ENCODE results near the gene FLOT2. TPM values are rescaled to one million over a fixed set of nuclear protein-coding genes. Genes with fewer than 3 reads are reported as not detected.
"Not testable (repeated sequence)": the region's sequence is repeated elsewhere in the genome, so short reads cannot be mapped to it uniquely, and the experiment has no call there.

FLOT2 gene
- total RNA-seq, 1 donor from 2014 or later: 77.3 TPM

DNA sequence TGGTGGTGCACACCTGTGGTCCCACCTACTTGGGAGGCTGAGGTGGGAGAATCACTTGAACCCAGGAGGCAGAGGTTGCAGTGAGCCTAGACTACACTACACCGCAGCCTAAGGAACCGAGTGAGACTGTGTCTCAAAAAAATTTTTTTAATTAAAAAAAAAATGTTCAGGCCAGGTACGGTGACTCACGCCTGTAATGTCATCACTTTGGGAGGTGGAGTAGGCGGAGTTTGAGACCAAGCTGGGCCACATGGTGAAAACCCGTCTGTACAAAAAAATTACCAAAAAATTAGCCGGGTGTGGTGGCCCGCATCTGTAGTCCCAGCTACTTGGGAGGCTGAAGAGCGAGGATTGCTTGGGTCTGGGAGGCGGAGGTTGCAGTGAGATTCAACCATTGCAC is 51.3 kb downstream of the FLOT2 start:
- DNase-seq (ENCODE audit: low read depth, low spot score): no peak

DNA sequence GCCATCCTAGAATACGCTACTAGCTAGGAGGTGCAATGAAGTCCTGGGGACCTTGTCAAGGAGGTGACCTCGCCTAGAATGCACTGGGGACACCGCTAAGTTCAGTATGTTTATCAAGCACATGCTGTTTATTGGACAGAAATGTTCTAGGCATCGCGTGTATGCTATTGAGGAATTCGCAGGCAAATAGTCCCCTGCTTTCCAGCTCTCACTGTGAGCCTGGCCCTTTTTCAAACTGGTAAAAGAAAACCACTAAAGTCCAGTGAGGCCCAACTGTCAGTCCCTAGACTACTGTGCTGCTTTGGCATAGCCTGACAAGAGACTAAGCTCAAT is 53.8 kb downstream of the FLOT2 start:
- no peak for DNase-seq (ENCODE audit: low read depth, low spot score)

DNA sequence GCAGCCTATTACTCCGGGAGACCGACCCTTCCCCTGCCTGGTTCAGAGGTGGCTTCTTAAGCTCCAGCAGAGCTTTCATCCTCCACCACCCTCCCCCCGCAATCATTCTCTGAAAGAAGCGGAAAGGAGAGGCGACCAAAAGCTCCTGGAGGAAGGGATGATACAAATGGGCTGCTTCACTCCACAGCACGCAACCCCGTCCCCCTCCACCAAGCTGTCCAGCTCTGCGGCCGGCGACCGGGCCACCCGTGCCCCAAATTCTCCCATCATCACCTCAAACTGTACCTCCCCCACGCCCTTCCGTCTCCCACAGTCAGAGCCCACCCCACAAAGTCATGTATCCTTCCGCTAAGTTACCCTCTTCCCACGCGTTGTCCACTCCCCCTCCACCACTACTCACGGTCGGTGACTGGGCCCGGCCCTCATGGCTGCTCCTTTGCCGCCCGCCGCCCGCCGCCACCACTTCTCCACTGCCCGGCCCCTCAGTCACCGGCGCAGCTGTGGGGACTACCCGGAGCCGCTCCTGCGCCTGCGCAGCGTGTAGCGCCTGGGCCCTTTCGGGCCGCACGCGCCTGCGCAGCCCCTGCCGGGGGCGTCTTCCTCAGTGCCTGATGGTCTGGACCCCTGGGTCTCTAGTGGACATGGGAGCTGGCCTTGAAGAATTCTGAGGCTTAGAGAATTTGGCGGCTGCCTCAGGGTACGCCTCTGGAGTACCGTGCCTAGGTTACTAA is 55.1 kb downstream of the FLOT2 start, which contains the start of gene FAM222B:
FAM222B (minus strand) TSS at position 509 of the 731 bp plus-strand sequence. CDS start 76,123 bp downstream, outside the sequence.
- DNase-seq (ENCODE audit: low read depth, low spot score): peak; percentile 36

DNA sequence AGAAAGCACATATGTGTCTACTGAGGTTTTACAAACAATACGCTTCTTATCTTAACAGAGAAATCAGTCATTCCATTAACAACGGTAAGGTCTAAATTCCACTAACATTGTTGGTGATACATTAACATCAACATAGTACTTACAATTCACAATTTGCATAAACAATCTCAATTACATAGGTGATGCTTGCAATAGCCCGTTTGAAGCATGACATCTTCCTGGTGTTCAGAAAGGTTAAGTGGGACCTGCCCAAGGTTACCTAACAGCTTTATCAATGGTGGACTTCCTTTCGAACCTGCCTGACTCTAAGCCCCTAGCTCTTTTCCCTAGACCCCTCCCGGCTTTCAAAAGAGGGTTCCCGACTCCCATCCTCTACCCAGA is 55.6 kb downstream of the FLOT2 start:
- no peak for DNase-seq (ENCODE audit: low read depth, low spot score)

DNA sequence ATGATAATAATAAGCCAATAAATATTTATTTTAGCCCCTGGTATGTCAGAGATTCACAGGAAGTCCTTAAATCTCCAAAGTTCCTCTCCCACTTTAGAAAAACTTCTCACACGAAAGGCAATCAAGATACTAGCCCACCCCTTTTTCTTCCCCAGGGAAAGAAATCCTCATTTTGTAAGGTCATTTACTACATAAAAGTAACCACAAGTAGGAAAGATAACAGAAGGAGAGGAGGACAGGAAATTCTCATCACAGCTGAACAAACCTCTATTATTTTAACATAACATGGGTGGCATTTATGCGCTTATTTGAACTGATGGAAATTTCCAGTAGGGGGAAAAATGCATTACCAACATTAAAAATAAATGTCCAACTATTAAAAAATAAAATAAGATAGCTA is 58.3 kb downstream of the FLOT2 start:
- no peak for DNase-seq (ENCODE audit: low read depth, low spot score)

DNA sequence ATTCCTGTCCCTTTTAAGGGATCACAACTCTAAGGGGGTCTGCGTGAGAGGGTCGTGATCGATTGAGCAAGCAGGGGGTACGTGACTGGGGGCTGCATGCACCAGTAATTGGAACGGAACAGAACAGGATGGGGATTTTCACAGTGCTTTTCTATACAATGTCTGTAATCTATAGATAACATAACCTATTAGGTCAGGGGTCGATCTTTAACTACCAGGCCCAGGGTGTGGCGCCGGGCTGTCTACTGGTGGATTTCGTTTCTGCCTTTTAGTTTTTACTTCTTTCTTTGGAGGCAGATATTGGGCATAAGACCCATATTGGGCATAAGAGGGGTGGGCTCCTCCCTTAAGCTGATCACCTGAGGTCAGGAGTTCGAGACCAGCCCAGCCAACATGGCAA is 61.0 kb downstream of the FLOT2 start:
- not testable (repeated sequence) for DNase-seq (ENCODE audit: low read depth, low spot score)

DNA sequence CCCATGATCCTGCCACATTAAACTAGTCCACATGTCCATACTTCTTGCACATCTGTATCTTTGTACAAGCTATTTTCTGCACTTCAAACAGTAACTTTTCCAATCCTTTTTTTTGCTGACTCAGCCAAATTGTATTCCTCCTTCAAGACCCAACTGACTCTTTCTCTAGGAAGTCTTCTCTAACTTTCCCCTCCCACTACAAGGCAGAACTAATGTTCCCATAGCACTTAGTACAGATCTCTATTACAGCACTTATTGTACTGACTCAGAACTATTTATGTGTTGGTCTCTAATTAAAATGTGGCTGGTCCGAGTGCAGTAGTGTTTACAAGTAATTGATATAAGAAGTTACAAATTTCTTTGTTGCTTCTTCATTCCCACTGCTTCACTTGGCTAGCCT is 63.1 kb downstream of the FLOT2 start:
- no peak for DNase-seq (ENCODE audit: low read depth, low spot score)

Other genes starting within 250 kb of the FLOT2 start
- 56.8 and 63.1 TPM in 2 replicates for gene SDF2, start 235.8 kb downstream of the FLOT2 start, total RNA-seq
- 51.3 and 52.4 TPM in 2 replicates for gene SUPT6H, start 235.5 kb downstream of the FLOT2 start, total RNA-seq
- gene PROCA1, start 185.8 kb downstream of the FLOT2 start, total RNA-seq: 0.66 and 2.3 TPM in 2 replicates
- gene RAB34, start 179.9 kb downstream of the FLOT2 start, total RNA-seq: 15.0 and 41.7 TPM in 2 replicates
- 811 and 821 TPM in 2 replicates for gene RPL23A, start 177.7 kb downstream of the FLOT2 start, total RNA-seq
- 1.1 and 1.4 TPM in 2 replicates for gene TLCD1, start 171.5 kb downstream of the FLOT2 start, total RNA-seq
- 2.0 and 2.1 TPM in 2 replicates for gene NEK8, start 168.9 kb downstream of the FLOT2 start, total RNA-seq
- gene TRAF4, start 153.7 kb downstream of the FLOT2 start, total RNA-seq: 28.2 and 32.8 TPM in 2 replicates
- gene FAM222B, start 54.9 kb downstream of the FLOT2 start, total RNA-seq: 3.4 and 5.5 TPM in 2 replicates
- 30.7 and 49.2 TPM in 2 replicates for gene ERAL1, start 42.7 kb downstream of the FLOT2 start, total RNA-seq
- 5.5 and 7.9 TPM in 2 replicates for gene DHRS13, start 5.3 kb upstream of the FLOT2 start, total RNA-seq
- 10.6 and 11.6 TPM in 2 replicates for gene PHF12, start 53.8 kb upstream of the FLOT2 start, total RNA-seq
- not detected in 2 replicates for gene SEZ6, start 108.3 kb upstream of the FLOT2 start, total RNA-seq
- 0.92 and 2.0 TPM in 2 replicates for gene PIPOX, start 145.4 kb upstream of the FLOT2 start, total RNA-seq

Data from pulmonary artery endothelial cell (primary cell).